IMR-90 (cell line): Measurements from ENCODE around the gene SERPIND1. TPM values are rescaled to one million over a fixed set of nuclear protein-coding genes. Genes with fewer than 3 reads are reported as not detected.

Experiments
- ATAC-seq: fragments of 200-7000 bp; cut with Tn5 transposase; 2 replicates; pipeline ENCODE4 v1.9.1; 2020; ENCODE audit warnings: low read depth, mild to moderate bottlenecking, moderate library complexity
- BruUV-seq: library from RNA; stranded (reverse); fragments of 400-500 nt; replicated peaks from 2 replicates; lab custom pipeline; 2021; lab: Mats Ljungman, UMichigan
- CTCF ChIA-PET: fragments of 300-600 bp; formaldehyde crosslinking; extraction: SDS; loops from one replicate; lab custom pipeline; 2021; ENCODE audit warnings: antibody characterized with exemption; lab: Yijun Ruan, JAX
- POLR2A ChIA-PET: fragments of 300-600 bp; sonication (Branson Sonifier 250); formaldehyde crosslinking; loops from one replicate; lab custom pipeline; 2022; ENCODE audit warnings: antibody characterized with exemption; ENCODE audit not compliant: unreplicated experiment; lab: Charles Lee
- DNase-seq: peaks from one replicate; pipeline ENCODE4 v3.0.0; 2013
- H2AFZ ChIP-seq: replicated peaks from 2 replicates; pipeline ENCODE3; 2013; ENCODE audit warnings: low read length, mild to moderate bottlenecking; ENCODE audit not compliant: poor library complexity
- H2AK5ac ChIP-seq: 2 replicates; pipeline ENCODE4 v1.6.1; 2013; ENCODE audit warnings: low read depth, low read length, inconsistent platforms
- H2AK9ac ChIP-seq: replicated peaks from 2 replicates; pipeline ENCODE3; 2013; ENCODE audit warnings: mild to moderate bottlenecking, low read depth, low read length, moderate library complexity; ENCODE audit not compliant: poor library complexity
- H2BK120ac ChIP-seq: 2 replicates; pipeline ENCODE4 v1.6.1; 2013; ENCODE audit warnings: low read depth, low read length, inconsistent platforms
- H2BK15ac ChIP-seq: 3 replicates; pipeline ENCODE4 v1.6.1; 2013; ENCODE audit warnings: low read depth, low read length, inconsistent platforms
- H2BK20ac ChIP-seq: 2 replicates; pipeline ENCODE4 v1.6.1; 2013; ENCODE audit warnings: low read depth, mild to moderate bottlenecking, inconsistent platforms, low read length, moderate library complexity
- H2BK5ac ChIP-seq: 2 replicates; pipeline ENCODE4 v1.6.1; 2013; ENCODE audit warnings: mild to moderate bottlenecking, low read depth, low read length, inconsistent platforms; ENCODE audit not compliant: poor library complexity, severe bottlenecking
- H3K14ac ChIP-seq: replicated peaks from 2 replicates; pipeline ENCODE4 v1.6.1; 2013; ENCODE audit warnings: low read depth, low read length, inconsistent platforms
- H3K18ac ChIP-seq: 2 replicates; pipeline ENCODE4 v1.6.1; 2013; ENCODE audit warnings: low read depth, low read length, control low read depth
- H3K23ac ChIP-seq: 2 replicates; pipeline ENCODE4 v1.6.1; 2013; ENCODE audit warnings: low read depth, low read length, inconsistent platforms
- H3K27ac ChIP-seq: 2 replicates; pipeline ENCODE4 v1.5.1; 2013; ENCODE audit warnings: mild to moderate bottlenecking, control low read depth, low read length; ENCODE audit not compliant: insufficient read depth
- H3K27me3 ChIP-seq: 2 replicates; pipeline ENCODE4 v1.6.1; 2013; ENCODE audit warnings: low read length; ENCODE audit not compliant: control insufficient read depth, insufficient read depth
- H3K36me3 ChIP-seq: 2 replicates; pipeline ENCODE4 v1.6.1; 2013; ENCODE audit warnings: low read length, mixed read lengths; ENCODE audit not compliant: control insufficient read depth, insufficient read depth
- H3K4ac ChIP-seq: 2 replicates; pipeline ENCODE4 v1.6.1; 2013; ENCODE audit warnings: low read depth, low read length, inconsistent platforms
- H3K4me1 ChIP-seq: 2 replicates; pipeline ENCODE4 v1.6.1; 2013; ENCODE audit warnings: low read length, mixed read lengths; ENCODE audit not compliant: control insufficient read depth, insufficient read depth
- H3K4me2 ChIP-seq: 2 replicates; pipeline ENCODE4 v1.6.1; 2013; ENCODE audit warnings: low read depth, mild to moderate bottlenecking, control low read depth, low read length, moderate library complexity
- H3K4me3 ChIP-seq: 2 replicates; pipeline ENCODE4 v1.5.1; 2013; ENCODE audit warnings: low read depth, mild to moderate bottlenecking, control low read depth, low read length, moderate library complexity; ENCODE audit not compliant: insufficient read depth
- H3K56ac ChIP-seq: 2 replicates; pipeline ENCODE4 v1.6.1; 2013; ENCODE audit warnings: low read length, inconsistent platforms; ENCODE audit not compliant: insufficient read depth; ENCODE audit errors: extremely low read depth
- H3K79me1 ChIP-seq, 2 experiments: 2 replicates each; pipeline ENCODE4 v1.6.1; 2013; ENCODE audit warnings: low read length in 2 of 2, inconsistent platforms in 1 of 2, low read depth in 1 of 2
- H3K9ac ChIP-seq: 2 replicates; pipeline ENCODE4 v1.6.1; 2013; ENCODE audit warnings: low read depth, low read length, control low read depth
- H3K9me1 ChIP-seq: 2 replicates; pipeline ENCODE4 v1.6.1; 2013; ENCODE audit warnings: low read length, inconsistent platforms; ENCODE audit not compliant: insufficient read depth
- H3K9me3 ChIP-seq: 2 replicates; pipeline ENCODE4 v1.6.1; 2013; ENCODE audit warnings: low read length; ENCODE audit not compliant: control insufficient read depth, insufficient read depth
- H4K20me1 ChIP-seq: 2 replicates; pipeline ENCODE4 v1.6.1; 2013; ENCODE audit warnings: low read length, inconsistent platforms; ENCODE audit not compliant: insufficient read depth
- H4K5ac ChIP-seq: 2 replicates; pipeline ENCODE4 v1.6.1; 2013; ENCODE audit warnings: mild to moderate bottlenecking, low read depth, low read length, control low read depth
- H4K8ac ChIP-seq, 2 experiments: 2 replicates each; pipeline ENCODE4 v1.6.1; 2013; ENCODE audit warnings: low read depth in 2 of 2, low read length in 2 of 2, control low read depth in 1 of 2, inconsistent platforms in 1 of 2
- H4K91ac ChIP-seq: 2 replicates; pipeline ENCODE4 v1.6.1; 2013; ENCODE audit warnings: low read depth, low read length, inconsistent platforms; ENCODE audit not compliant: insufficient read depth
- BHLHE40 ChIP-seq: fragments of 150-350 bp; IDR thresholded peaks from 2 replicates; pipeline ENCODE4 v1.6.1; 2016; ENCODE audit warnings: mild to moderate bottlenecking, low read depth, low read length
- CTCF ChIP-seq: conservative IDR thresholded peaks from 2 replicates; pipeline ENCODE4 v1.5.1; 2012; ENCODE audit warnings: mild to moderate bottlenecking, low read depth, low read length, improper control_type of control experiment
- ELK1 ChIP-seq: fragments of 150-350 bp; IDR thresholded peaks from 2 replicates; pipeline ENCODE4 v1.6.1; 2016; ENCODE audit warnings: low read depth, mild to moderate bottlenecking, low read length, moderate library complexity, borderline replicate concordance
- MAFK ChIP-seq: IDR thresholded peaks from 2 replicates; pipeline ENCODE4 v1.6.1; 2012; ENCODE audit warnings: low read depth, low read length, improper control_type of control experiment
- MXI1 ChIP-seq: IDR thresholded peaks from 2 replicates; pipeline ENCODE4 v1.6.1; 2012; ENCODE audit warnings: low read depth, mild to moderate bottlenecking, low read length, moderate library complexity, borderline replicate concordance
- POLR2A ChIP-seq: IDR thresholded peaks from 2 replicates; pipeline ENCODE4 v1.6.1; 2012; ENCODE audit warnings: mild to moderate bottlenecking, low read depth, low read length
- RAD21 ChIP-seq: IDR thresholded peaks from 2 replicates; pipeline ENCODE4 v1.6.1; 2012; ENCODE audit warnings: low read length, improper control_type of control experiment
- RCOR1 ChIP-seq: IDR thresholded peaks from 2 replicates; pipeline ENCODE4 v1.6.1; 2012; ENCODE audit warnings: mild to moderate bottlenecking, low read length, improper control_type of control experiment; ENCODE audit not compliant: insufficient replicate concordance
- USF2 ChIP-seq: fragments of 150-350 bp; IDR thresholded peaks from 2 replicates; pipeline ENCODE4 v1.6.1; 2017; ENCODE audit warnings: mild to moderate bottlenecking, antibody characterized with exemption, low read length, low read depth
- WGBS, 2 experiments: methylation state at CpG; one replicate each; pipeline versions ENCODE4 v1.1.5 to v1.1.7; 2013; ENCODE audit warnings: missing lambda C conversion rate in 2 of 2; ENCODE audit not compliant: insufficient read length in 1 of 2; ENCODE audit errors: extremely low coverage in 2 of 2; 5-methylcytosine and 5-hydroxymethylcytosine counted together
- dilution Hi-C: fragments of 300-500 bp; cut with HindIII; formaldehyde crosslinking; loops from one replicate; pipeline ENCODE4 v1.14.3; 2018; ENCODE audit warnings: low sequenced_read_pairs; ENCODE audit not compliant: unreplicated experiment
- in situ Hi-C: fragments of 300-500 bp; cut with MboI; formaldehyde crosslinking; loops from 3 replicates; pipeline ENCODE4 v1.14.3; 2019; ENCODE audit warnings: low sequenced_read_pairs, inconsistent platforms, mixed read lengths
- intact Hi-C: fragments of 100-400 bp; cut with micrococcal nuclease; formaldehyde crosslinking; loops from 2 replicates; pipeline ENCODE4 v1.10.0; 2022
- polyA plus RNA-seq, 3 experiments: library from polyadenylated mRNA; depleted of rRNA; stranded (reverse); fragments of >200 nt; gene quantifications; 2 replicates each; pipeline ENCODE4 v1.2.3, GENCODE V29; 2012; ENCODE audit warnings: low replicate concordance in 1 of 3
- total RNA-seq: library from RNA; depleted of rRNA; stranded (reverse); fragments of >200 nt; gene quantifications from 2 replicates; pipeline ENCODE4 v1.2.3, GENCODE V29; 2012

SERPIND1 gene
- total and polyA plus RNA-seq, 2 of the 4 experiments (the other 2 are of a cell fraction): 0.12 TPM; not detected in 1

DNA sequence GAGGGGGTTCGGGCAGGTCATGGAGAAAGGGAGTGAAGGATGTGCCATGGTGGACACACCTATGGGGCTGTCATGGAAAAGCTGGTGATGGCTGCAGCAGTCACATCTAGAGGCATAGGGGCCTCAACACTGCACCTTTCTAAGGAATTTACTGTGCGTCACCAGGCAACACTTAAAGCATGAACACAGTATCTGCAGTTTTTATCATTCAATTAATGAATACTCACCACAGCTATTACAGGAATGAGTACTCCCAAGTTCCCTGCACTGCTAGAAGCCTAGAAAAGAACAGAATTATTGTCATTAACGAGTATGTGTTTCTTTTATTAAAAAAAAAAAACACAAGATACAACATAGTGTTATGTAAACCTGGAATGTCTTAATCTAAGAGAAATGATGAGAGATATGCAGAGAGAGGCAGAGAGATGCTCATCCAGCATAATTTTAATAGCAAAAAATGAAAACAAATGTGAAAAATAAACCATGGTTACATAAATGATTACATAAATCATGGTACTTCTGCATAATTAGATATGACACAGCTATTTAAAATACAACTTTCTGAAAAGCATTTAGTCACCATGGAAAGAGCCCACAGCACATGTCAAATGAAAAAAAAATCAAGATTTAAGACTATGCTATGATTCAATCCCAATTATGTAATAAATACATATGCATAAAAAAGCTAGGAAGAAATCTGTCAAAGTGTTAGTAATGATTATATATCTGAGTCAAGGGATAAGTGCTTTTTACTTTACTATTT lies 19.2 kb downstream of the SERPIND1 start:
- H3K56ac ChIP-seq: no peak overlapping the region
- no peak overlapping the region for H3K23ac ChIP-seq
- ATAC-seq: no peak
- peaks cover 7% of the 10 kb centered on the region; the same call in 1 of the 2 replicates for H3K9me1 ChIP-seq
- no TSS peak for BruUV-seq
- H3K4me3 ChIP-seq: no peak overlapping the region
- no peak overlapping the region for H2BK15ac ChIP-seq
- no peak overlapping the region for H4K91ac ChIP-seq
- H4K5ac ChIP-seq: no peak overlapping the region
- H2AK5ac ChIP-seq: no peak overlapping the region
- no peak overlapping the region for H3K14ac ChIP-seq
- no peak overlapping the region for H2AFZ ChIP-seq
- H3K27ac ChIP-seq: no peak overlapping the region
- WGBS, 2 experiments: 100% methylated on average over 1 of the region's 3 CpGs; no CpG with 5 or more reads in 1 of the 2 experiments
- TF ChIP-seq MXI1 (no peak), RAD21 (no peak), USF2 (no peak), RCOR1 (no peak), CTCF (no peak), MAFK (no peak), POLR2A (no peak), BHLHE40 (no peak), ELK1 (no peak)
- dilution Hi-C loops (no loop called here), intact Hi-C loops (no loop called here), in situ Hi-C loops (no loop called here)
- H2BK20ac ChIP-seq: no peak overlapping the region
- POLR2A ChIA-PET: no interaction called here
- H3K79me1 ChIP-seq: peaks cover 0 to 3% of the 10 kb centered on the region in 2 experiments; a peak in 1 of 4 replicates
- no peak overlapping the region for H2BK5ac ChIP-seq
- H3K36me3 ChIP-seq: peaks cover 50% of the 10 kb centered on the region
- H4K8ac ChIP-seq: no peak overlapping the region
- no peak overlapping the region for H3K18ac ChIP-seq
- H2BK120ac ChIP-seq: no peak overlapping the region
- DNase-seq: no peak
- H3K4me2 ChIP-seq: no peak overlapping the region
- 0 out of 2 replicates have a peak, but pooled peaks cover 2% of the 10 kb centered on the region for H3K4me1 ChIP-seq
- no peak overlapping the region for H3K9ac ChIP-seq
- no peaks in the 10 kb centered on the region for H3K27me3 ChIP-seq
- no peak overlapping the region for H3K4ac ChIP-seq
- no peaks in the 10 kb centered on the region for H4K20me1 ChIP-seq
- H2AK9ac ChIP-seq: no peak overlapping the region
- CTCF ChIA-PET: interaction anchor here (2.1 kb wide), 1 partner anchor 9 kb away, joined by 9 read pairs; no protein-coding TSS in a partner anchor
- no peaks in the 10 kb centered on the region for H3K9me3 ChIP-seq
